LNCaP clone FGC (cell line): ENCODE measurements around the gene FOXK2.

Experiments
- DNase-seq: peaks from one replicate; pipeline ENCODE4 v3.0.0-alpha.2; 2011; ENCODE audit warnings: low read depth
- H3K4me3 ChIP-seq: 2 replicates; pipeline ENCODE4 v1.5.1; 2011; ENCODE audit warnings: mild to moderate bottlenecking, low read depth, low read length, control low read depth
- CTCF ChIP-seq: IDR thresholded peaks from 2 replicates; pipeline ENCODE4 v1.5.1; 2012; ENCODE audit warnings: mild to moderate bottlenecking; ENCODE audit not compliant: control insufficient read depth, insufficient read depth; ENCODE audit errors: extremely low read depth

Gene FOXK2

DNA sequence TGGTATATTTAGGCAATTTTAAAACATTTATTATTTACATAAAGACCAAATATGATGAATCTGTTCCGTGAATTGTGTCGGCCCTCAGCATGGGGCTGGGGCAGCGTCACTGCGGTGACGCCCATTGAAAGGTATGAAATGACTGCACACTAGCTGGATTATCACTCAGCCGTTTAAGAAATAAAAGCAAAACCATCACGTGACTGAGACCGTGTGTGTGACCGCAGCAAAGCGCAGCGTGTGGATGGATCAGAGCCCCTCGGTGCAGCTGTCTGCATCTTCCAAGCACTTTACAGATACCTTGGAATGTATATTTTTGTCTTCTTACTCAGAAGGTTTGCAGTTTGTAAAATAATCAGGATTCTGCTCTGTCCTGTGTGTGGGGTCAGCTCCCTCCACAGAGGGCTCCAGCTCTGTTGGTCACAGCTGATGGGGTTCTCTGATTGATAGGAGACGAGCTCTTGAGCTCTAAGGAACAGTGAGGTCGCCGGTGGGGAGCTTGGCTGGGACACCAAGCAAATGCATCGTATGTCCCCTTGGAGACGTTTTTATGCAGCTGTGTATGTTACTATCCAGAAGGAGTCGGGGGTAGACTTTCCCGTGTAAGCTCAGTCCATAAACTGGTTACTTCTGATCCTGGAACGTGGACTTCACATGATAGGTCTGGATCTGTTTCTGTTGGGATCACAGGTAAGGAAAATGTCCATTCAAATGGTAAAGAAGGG is 83.6 kb downstream of the FOXK2 start:
- no peak overlapping the region for H3K4me3 ChIP-seq
- TF ChIP-seq CTCF: no peak
- no peak for DNase-seq

GRCh38 chr17:82603981-82604448 is 84.5 kb downstream of the FOXK2 start:
- no peak overlapping the region for H3K4me3 ChIP-seq
- DNase-seq: no peak
- TF ChIP-seq CTCF: no peak

DNA sequence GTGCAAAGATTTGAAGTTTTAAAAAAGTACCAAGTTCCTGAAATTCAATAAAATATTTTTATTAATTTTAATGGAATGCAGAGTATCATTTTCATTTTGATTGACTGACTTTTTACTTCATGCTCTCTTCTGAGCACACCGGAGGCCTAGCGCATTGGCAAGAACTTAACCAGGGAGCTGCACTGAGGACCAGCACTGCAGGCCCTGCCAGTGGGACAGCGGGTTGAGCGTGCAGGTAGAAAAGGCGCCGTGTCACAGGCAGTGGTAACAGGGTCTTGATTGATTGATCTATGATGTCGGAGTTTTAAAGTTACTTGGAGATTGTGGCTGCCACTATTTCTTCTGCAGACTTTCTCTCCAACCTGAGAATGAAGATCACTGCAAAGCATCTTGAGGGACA is 85.0 kb downstream of the FOXK2 start:
- DNase-seq: no peak
- no peak for TF ChIP-seq CTCF

DNA sequence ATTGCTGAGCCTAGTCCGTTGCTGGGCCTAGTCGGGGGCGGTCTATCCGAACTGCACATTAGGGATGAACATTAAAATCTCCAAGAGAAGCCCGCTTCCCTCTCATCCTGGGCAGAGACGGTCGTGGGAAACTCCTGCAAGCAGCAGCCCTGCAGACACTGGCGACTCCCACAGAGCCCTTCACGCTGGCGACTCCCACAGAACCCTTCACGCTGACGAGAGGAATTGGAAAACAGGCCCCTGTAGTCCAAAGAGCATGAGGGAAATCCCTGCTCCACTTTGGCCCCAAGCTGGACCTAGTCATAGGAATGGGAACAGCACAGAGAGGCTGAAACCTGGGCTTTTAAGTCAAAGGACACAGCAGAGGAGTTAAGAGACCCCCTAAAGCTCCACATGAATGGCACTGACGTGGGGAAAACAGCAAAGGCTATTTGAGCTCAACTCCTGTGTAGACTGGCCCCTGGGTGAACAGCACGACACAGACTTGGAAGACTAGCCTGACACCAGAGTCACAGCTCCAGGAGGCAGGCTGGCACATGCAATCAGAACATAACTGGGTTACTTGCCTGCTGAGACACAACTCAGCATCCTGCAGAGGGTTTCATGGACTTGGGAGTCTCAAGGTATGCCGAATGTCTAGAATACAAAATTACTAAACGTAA is 86.5 kb downstream of the FOXK2 start:
- no peak for DNase-seq
- no peak for TF ChIP-seq CTCF
- H3K4me3 ChIP-seq: no peak overlapping the region

More for the DNA sequence above, 85.0 kb downstream of the FOXK2 start:
- no peak overlapping the region for H3K4me3 ChIP-seq

DNA sequence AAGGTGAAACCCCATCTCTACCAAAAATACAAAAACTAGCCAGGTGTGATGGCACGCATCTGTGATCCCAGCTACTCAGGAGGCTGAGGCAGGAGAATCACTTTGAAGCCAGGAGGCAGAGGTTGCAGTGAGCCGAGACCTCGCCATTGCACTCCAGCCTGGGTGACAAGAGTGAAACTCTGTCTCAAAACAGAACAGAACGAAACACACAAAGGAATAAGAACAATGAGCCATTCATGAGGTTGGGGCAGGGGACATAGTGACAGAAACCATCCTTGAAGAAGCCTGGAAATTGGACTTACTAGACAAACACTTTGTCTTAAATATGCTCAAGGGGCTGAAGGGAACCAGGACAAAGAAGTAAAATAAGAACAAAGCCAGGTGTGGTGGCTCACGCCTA is 89.3 kb downstream of the FOXK2 start:
- DNase-seq: no peak
- TF ChIP-seq CTCF: no peak
- no peak overlapping the region for H3K4me3 ChIP-seq

- no peak for DNase-seq
- TF ChIP-seq CTCF: no peak
- H3K4me3 ChIP-seq: no peak overlapping the region
These were observed 90.1 kb downstream of the FOXK2 start for GRCh38 chr17:82609655-82610054.
